Hindlimb muscle (tissue), 1 donor: ENCODE data around the gene ZP1. TPM values are rescaled to one million over a fixed set of nuclear protein-coding genes. Genes with fewer than 3 reads are reported as not detected.

ENCODE experiments used
- DNase-seq: peaks from one replicate; pipeline ENCODE4 v3.0.0-alpha.2; 2013
- polyA plus RNA-seq: library from polyadenylated mRNA; unstranded; fragments of 120-200 nt; gene quantifications from one replicate; pipeline ENCODE4 v1.2.1, GENCODE V29; 2013; ENCODE audit not compliant: insufficient read length

Gene ZP1
- polyA plus RNA-seq, 1 donor, result 0.36 TPM

DNA sequence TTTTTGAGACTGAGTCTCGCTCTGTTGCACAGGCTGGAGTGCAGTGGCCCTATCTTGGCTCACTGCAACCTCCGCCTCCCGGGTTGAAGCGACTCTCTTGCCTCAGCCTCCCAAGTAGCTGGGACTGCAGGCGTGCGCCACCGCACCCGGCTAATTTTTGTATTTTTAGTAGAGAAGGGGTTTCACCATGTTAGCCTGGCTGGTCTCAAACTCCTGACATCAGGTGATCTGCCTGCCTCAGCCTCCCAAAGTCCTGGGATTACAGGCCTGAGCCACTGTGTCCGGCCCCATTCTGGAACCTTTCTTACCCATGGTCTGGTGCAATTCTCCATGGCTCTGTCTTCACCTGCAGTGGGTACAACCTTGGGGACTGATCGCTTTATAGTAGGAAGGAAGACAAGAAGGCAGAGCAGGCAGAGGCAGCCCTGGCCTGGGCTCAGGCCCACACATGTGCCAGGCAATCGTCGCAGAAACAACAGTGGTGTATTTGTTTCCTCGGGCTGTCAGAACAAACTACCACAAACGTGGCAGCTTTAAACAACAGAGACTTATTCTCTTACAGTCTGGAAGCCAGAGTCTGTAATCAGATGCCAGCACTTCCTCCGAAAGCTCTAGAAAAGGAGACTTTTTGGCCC lies 7.6 kb upstream of the ZP1 start:
- no peak for DNase-seq

DNA sequence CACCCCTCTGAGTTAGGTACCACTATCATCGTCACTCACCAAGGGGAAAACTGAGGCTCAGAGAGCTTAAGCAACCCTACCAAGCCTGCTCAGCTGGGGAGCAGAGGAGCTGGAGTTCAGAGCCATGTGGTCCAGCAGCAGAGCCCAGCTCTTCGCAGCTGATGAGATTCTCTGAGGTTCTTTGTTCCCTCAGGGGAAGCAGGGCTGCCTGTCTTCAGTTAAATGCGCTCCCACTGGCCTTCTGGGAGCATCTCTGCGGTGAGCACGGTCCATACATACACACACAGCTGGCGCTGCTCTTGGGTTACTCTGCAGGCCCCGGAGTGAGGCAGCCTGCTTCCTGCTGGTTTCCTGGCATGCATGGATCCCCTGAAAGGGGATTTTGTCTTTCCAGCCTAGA lies 6.4 kb upstream of the ZP1 start:
- no peak for DNase-seq

DNA sequence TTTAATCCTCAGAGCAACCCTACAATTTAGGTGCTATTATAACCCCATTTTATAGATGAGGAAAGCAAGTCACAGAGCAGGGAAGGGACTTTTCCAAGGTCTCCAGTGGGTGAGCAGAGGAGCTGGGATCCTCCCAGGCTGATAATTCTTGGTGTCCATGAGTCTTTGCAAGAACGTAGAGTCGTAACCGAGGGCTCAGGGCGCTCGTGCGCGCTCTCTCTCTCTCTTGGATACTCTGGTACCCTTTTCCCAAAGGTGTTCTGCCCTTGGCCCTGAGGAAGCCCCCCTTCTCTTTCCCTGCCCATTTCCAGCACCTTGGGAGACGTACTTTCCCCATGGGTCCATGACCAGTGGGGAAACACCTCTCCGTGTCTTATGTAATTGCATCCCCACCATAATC lies 5.2 kb upstream of the ZP1 start:
- DNase-seq, result no peak

DNA sequence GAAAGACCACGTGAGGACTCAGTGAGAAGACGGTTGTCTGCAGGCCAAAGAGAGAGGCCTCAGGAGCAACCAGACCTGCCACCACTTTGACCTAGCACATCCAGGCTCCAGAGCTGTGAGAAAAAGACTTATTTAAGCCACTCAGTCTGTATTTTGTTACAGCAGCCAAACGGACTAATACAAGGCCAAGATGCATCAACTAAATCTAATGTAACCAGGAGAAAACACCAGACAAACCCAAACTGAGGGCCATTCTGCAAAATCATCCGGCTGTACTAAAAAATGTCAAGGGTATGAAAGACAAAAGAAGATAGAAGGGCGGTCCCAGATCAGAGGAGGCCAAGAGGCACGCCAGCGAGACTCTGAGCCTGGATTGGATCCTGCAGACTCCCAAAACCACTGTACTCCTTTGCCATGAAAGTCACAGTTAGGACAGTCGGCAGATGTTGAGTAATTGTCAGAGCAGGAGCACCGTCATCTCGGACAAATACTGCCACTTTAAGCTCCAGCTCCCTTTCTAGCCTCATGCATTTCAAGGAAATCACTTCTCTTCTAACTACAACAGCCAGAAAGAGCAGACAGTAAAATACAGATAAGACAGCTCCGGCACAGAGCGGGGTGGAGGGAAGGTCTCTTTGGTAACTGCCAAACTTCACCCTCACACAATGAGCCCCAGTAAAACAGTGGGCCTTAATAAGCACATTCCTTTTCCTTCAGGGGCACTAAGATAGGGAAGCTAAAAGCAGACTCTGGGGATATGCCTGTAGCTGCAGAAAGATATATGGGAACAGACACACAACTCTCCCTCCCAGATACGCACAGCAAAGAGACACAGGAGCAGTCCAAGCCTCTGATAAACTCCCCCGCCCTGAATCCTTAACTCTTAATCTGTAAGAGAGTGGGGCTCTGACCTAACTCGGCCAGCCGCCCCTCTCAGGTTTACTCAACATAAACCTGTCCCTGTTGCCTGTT lies 3.5 kb upstream of the ZP1 start:
- DNase-seq, result no peak

DNA sequence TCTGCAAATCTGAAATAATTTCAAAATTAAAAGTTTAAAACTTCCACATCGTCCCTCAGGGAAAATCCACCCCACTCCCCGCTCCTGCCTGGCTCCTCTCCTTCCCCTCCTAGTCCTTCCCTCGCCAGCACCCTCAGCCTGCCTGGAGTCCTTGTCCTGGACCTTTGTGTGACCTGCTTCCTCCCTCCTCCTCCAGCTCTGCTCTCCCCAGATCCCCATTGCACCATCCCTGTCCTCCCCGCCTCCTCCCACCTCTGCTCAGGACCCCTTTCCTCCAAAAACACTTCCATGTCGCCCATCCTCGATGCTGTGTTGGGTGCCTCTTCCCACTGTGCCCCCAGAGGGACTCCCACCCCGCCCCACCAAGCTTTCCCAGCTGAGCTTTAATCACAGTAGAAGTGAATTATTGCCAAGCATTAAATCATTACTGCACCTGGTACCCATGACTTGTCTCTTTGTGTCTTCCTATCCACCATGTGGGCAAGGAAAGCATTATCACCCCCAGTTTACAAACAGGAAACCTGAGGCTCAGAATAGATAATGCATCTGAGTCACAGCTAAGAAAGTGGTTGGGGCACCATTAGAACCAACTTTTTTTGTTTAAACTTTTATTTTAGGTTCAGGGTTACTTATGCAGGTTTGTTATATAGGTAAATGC lies 2.4 kb upstream of the ZP1 start:
- no peak for DNase-seq

DNA sequence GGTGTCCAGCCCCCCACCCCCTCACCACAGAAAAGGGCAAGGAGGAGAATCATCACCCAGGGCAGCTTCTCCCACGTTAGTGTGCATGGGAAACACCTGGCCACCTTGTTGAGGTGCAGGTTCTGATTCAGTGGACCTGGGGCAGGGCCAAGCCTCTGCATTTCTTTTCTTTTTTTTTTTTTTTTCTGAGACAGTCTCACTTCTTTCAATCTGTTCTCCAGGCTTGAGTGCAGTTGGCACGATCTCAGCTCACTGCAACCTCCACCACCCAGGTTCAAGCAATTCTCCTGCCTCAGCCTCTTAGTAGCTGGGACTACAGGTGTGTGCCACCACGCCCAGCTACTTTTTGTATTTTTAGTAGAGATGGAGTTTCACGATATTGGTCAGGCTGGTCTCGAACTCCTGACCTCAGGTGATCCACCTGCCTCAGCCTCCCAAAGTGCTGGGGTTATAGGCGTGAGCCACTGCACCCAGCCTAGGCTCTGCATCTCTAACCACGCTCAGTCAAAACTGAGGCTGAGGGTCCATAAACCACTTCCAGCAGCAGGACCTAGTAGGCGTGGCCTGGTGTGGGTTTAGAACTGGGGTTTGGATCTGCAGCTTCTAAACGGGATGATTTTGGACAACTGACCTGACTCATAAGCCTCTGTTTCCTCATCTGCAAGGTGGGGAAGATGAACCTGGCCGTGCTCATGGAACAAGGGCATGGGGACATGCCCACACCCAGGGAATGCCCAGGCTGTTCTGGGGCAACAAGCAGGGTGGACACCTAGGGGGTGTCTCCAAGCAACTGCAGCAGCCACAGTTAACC lies 734 bp downstream of the ZP1 start:
- no peak for DNase-seq

DNA sequence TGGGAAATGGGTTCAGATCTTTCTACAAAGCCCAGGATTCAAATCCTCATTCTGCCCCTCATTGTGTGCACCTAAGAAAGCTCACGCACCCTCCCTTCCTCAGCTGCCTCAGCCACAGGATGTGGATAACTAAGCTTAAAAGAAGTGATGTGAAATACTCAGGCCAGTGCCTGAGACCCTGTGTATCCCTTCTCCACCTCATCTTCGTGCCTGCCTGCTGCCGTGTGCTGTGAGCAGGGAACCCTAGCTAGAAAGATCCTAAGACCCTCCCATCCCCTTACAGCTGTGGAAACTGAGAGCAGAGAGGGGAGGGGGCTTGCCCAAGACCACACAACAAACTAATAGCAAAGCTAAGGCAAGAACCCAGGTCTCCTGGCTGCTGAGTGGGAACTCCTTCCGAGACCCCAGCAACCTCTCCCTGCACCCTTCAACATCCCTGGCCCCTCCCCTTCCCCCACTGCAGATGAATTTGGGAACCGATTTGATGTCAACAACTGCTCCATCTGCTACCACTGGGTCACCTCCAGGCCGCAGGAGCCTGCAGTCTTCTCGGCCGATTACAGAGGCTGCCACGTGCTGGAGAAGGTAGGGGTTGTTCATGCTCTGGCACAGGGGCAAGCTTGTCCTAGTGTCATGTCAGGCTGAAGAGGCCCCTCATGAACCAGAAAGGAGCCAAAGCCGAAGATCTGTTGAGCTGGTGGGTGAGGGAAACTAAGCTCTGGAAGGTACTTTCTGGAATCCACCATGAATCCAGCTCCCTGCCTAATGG lies 1.5 kb downstream of the ZP1 start:
- DNase-seq, result no peak

DNA sequence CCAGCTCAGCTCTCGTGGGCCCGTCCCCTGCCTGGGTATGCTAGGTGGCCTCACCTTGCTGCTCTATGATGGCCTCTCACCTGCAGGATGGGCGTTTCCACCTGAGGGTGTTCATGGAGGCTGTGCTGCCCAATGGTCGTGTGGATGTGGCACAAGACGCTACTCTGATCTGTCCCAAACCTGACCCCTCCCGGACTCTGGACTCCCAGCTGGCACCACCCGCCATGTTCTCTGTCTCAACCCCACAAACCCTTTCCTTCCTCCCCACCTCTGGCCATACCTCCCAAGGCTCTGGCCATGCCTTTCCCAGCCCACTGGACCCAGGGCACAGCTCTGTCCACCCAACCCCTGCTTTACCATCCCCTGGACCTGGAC lies 2.1 kb downstream of the ZP1 start:
- no peak for DNase-seq

DNA sequence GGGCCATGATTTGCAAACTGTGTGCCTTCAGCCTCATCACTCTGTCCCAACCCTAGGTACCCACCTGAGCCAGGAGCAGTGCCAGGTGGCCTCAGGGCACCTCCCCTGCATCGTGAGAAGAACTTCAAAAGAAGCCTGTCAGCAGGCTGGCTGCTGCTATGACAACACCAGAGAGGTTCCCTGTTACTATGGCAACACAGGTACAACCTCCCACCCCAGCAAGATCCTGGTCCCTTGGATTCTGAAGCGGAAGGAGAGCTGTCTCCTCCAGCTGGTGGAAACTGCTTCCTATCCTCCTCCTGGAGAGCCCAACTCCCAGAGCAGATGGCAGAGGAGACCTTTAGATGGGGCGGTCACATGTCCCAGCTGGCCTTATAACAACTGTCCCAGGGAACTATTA lies 2.9 kb downstream of the ZP1 start:
- DNase-seq, result no peak

DNA sequence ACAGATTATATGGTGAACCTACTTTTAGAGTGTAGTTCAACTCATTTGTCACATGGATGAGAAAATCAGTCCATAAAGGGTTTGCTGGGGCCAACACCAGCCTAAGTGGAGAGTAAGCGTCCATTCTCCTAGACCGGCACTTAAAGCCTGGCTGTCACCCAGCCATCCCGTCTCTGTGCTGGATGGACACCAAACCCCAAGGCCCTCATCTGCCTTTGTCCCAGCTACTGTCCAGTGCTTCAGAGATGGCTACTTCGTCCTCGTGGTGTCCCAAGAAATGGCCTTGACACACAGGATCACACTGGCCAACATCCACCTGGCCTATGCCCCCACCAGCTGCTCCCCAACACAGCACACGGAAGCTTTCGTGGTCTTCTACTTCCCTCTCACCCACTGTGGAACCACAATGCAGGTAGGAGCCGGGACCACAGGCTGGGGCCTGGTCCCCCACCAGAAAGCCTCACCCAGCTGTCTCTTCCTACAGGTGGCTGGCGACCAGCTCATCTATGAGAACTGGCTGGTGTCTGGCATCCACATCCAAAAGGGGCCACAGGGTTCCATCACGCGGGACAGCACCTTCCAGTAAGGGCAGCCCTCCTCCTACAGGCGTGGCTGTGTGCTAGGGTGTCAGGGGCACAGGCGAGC lies 3.5 kb downstream of the ZP1 start:
- no peak for DNase-seq

DNA sequence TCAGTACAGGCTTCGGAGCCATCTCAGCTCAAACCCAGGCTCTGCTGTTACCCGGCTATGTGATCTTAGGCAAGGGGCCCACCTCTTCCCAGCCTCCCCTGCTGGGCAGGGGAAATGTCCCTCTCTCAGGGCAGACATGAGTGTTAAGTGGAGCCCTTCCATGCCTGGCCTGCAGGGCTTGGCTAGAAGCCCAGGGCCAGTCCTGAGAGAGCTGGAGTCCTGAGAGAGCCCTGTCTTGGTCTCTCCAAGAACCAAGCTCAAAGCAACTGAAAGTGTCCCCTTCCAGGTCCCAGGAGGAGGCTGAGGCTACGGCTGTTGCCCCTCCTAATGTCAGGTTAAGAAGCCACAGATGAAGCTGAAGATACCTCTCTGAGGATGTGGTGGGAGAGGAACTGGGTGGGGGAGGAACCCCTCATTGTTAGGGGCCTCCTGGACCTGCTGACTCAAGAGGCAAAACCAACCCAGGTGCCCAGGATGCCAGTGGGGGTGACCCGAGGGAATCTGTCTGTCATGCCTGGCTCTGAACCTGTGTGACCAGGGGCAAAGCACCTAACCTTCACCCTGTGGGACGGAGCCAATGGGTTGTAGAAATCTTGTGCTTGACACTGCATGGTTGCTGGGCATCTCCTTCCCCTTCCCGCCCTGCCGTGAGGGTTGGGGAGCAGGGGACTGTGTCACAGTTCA lies 4.2 kb downstream of the ZP1 start:
- no peak for DNase-seq

DNA sequence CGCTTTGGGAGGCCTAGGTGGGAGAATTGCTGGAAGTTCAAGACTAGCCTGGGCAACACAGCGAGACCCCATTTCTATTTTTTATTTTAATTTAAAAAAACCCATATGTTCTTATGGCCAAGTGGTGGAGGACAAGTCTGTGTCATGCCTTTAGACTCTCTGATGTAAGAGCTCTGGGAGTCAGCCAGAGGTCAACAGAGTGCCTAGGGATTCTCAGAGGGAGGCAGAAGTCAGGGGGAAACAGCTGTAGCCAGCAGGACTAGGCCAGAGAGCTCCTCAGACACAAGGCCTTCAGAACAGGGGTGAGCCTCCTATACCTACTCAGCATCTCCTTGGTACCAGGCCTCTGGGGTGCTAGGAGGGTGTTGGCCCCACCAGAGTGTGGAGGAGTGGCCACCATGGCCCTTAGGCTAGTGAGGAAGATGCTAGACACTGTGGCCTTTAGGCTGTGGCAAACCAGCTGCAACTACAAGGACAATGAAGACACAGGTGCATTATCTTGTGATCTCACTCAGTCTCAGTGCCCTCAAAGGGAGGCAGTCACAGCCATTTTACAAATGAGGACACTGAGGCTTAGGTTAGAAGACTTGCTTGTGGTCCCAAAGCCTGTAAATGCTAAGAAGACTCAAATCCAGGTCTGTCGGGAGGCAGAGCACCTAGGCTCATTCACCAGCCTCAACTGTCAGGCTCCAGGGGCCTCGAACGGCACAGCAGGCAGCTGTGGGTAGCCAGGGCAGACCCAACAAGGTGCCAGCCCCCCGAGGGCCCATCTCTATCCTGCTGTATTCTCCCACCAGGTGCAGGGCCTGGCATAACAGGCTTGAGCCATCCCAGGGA lies 5.0 kb downstream of the ZP1 start:
- peak; percentile 67 for DNase-seq

DNA sequence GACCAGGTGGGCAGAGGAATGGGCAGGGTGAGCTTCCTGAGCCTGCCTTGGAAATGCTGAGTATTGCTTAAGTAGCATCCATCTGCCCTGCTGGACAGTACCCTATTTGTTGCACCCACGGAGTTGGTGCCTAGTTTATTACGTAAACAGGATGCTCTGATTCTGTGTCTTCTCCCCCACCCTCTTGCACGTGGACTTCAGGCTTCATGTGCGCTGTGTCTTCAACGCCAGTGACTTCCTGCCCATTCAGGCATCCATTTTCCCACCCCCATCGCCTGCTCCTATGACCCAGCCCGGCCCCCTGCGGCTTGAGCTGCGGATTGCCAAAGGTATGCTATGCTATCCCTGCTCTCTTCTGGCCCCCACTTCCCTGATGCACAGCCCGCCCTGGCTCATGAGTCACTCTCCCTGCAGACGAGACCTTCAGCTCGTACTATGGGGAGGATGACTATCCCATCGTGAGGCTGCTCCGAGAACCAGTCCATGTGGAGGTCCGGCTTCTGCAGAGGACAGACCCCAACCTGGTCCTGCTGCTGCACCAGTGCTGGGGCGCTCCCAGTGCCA lies 5.7 kb downstream of the ZP1 start:
- DNase-seq, result no peak

DNA sequence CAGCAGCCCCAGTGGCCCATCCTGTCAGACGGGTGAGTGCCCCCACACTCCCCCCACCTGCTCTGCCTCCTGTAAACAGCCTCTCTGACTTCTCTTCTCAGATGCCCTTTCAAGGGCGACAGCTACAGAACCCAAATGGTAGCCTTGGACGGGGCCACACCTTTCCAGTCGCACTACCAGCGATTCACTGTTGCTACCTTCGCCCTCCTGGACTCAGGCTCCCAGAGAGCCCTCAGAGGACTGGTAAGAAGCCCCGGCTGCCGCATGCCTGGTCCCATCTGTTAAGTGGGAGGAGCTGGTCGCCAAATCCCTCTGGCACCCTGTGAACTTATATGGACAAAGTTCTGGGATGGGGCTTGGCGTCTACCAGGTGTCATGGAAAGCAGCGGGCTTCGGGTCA lies 6.2 kb downstream of the ZP1 start:
- no peak for DNase-seq

DNA sequence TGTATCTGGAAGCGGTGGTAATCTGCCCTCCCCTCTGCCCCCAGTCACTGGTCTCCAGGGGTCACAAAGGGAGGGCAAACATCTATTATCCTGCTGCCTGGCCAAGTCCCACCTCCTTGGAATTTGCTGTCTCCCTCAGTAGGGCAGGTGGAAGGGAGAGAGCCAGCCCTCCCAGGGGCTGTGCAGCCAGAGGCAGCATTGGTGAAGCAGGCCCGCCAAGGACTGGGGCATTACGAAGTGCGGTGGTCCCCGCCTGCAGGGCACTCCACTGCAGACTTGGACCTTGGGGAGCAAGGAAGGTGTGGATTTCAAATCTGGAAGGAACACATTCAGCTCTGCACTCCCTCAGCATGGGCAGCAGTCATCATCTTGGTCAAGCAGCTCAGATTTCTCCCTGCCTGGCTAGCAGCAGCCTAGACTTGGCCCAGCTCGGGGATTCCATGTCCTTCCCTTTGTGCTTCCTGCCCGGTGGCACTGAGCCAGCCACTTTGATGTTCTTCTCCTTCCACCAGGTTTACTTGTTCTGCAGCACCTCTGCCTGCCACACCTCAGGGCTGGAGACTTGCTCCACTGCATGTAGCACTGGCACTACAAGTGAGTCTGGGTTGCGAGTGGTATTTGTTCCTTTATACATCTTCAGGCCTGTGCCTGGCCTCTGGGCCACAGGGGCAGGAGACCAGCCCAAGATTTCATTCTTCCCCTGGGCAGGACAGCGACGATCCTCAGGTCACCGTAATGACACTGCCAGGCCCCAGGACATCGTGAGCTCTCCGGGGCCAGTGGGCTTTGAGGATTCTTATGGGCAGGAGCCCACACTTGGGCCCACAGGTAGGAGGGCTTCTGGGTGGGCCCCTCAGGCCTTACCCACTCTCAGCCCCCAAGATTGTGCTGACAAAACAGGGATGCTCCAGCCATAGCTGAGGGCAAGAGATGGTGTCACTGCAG lies 7.4 kb downstream of the ZP1 start:
- DNase-seq, result no peak

DNA sequence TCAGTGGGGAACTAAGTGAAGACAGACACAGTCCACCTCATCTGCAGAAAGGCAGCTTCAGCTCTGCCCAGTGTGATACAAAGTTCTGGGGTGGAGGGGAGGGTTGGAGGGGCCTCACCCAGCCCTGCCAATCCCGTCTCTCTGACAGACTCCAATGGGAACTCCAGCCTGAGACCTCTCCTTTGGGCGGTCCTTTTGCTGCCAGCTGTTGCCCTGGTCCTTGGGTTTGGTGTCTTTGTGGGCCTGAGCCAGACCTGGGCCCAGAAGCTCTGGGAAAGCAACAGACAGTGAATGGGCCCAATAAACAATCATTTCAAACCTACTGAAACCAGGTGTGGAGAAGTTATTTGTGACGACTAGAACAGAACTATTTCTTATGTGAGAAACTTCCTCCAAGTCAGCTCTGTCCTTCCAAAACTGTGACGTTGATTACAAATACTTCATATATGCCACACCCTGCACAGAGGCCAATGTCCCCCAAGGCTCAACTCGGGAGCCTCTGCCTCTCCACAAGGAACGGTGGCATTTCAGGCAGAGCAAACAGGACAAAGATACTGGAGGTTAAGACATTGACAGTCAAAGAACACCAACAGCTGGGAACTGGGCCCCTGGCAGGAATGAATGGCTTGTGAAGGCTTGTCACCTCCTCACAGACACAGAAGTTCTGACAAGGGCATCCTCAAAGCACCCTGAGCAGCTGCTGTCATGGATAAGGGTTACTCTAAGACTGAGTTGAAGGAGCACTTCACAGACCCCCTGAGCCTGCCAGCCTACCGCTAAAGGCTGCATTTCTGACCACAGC lies 8.2 kb downstream of the ZP1 start:
- DNase-seq, result no peak

DNA sequence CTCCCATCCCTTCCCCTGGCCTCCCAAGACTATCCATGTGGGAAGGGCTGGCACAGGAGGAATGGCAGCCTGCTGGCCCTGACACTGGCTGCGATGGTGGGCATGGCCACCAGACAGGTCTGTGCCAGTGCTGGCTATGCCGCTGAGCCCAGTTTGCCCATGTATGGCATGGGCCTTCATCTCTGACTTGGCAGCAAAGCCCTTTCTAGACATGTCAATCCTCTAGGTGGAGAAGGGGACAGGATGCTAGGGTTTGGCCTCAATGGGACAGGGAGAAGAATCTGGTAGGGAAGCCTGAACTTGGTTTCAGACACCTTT lies 8.8 kb downstream of the ZP1 start:
- DNase-seq, result no peak
